ENCODE data around the gene INPP5D.

- TF ChIP-seq POLR2A (IDR thresholded peaks at IDR 0.05; ENCODE audit: low read length) (no peak), RCOR1 (IDR thresholded peaks at IDR 0.05; ENCODE audit: low read depth, low read length) (no peak), CBX8 (IDR thresholded peaks at IDR 0.05) (no peak), CTCF (IDR thresholded peaks at IDR 0.05) (no peak), RAD21 (conservative IDR thresholded peaks at IDR 0.05 in 1 of 2, IDR thresholded peaks at IDR 0.05 in 1 of 2) (no peak), CHD2 (IDR thresholded peaks at IDR 0.05; ENCODE audit: low read length, partially characterized antibody) (no peak), JUN (IDR thresholded peaks at IDR 0.05) (no peak), CHD4 (IDR thresholded peaks at IDR 0.05; ENCODE audit: borderline replicate concordance) (no peak), MYC (IDR thresholded peaks at IDR 0.05; ENCODE audit: borderline replicate concordance, low read length) (no peak)
Measured at GRCh38 chr2:233020454-233020853, 39.7 kb upstream of the INPP5D start.

All from A549 (cell line).